ENCODE data around the gene TTF2. TPM values are rescaled to one million over a fixed set of nuclear protein-coding genes. Genes with fewer than 3 reads are reported as not detected.
"Not testable (repeated sequence)": the region's sequence is repeated elsewhere in the genome, so short reads cannot be mapped to it uniquely, and the experiment has no call there.

The TTF2 gene
- total RNA-seq, 1 experiment from 2014 or later: 25.0 TPM

GRCh38 chr1:117087686-117088085 lies 27.6 kb downstream of the TTF2 start:
- Histone ChIP-seq H3K4me3 (no peak overlapping the region), H3K36me3 (peaks cover 52% of the 10 kb centered on the region), H3K4me1 (replicated peaks) (peaks cover 6% of the 10 kb centered on the region), H3K27ac (no peak overlapping the region), H3K27me3 (replicated peaks) (no peaks in the 10 kb centered on the region), H3K9me3 (replicated peaks) (no peaks in the 10 kb centered on the region)
- DNase-seq (ENCODE audit: low read depth in 1 of 2, low spot score in 2 of 2): no peak

GRCh38 chr1:117089996-117090395 lies 29.9 kb downstream of the TTF2 start:
- Histone ChIP-seq H3K27ac (no peak overlapping the region), H3K36me3 (peaks cover 49% of the 10 kb centered on the region), H3K4me1 (replicated peaks) (peaks cover 21% of the 10 kb centered on the region), H3K27me3 (replicated peaks) (no peaks in the 10 kb centered on the region), H3K4me3 (no peak overlapping the region), H3K9me3 (replicated peaks) (no peaks in the 10 kb centered on the region)
- DNase-seq (ENCODE audit: low read depth in 1 of 2, low spot score in 2 of 2): no peak

- no peaks in the 10 kb centered on the region for H3K9me3 ChIP-seq (replicated peaks)
- no peak for DNase-seq (ENCODE audit: low read depth in 1 of 2, low spot score in 2 of 2)
- H3K4me3 ChIP-seq: no peak overlapping the region
- H3K27me3 ChIP-seq (replicated peaks): no peaks in the 10 kb centered on the region
- H3K27ac ChIP-seq: peak overlapping the region; percentile 100
- H3K36me3 ChIP-seq: peaks cover 60% of the 10 kb centered on the region
- peaks cover 29% of the 10 kb centered on the region for H3K4me1 ChIP-seq (replicated peaks)
These were observed 32.5 kb downstream of the TTF2 start for GRCh38 chr1:117092594-117092993.

GRCh38 chr1:117093091-117093534 lies 33.0 kb downstream of the TTF2 start:
- Histone ChIP-seq H3K4me3 (no peak overlapping the region), H3K9me3 (replicated peaks) (no peaks in the 10 kb centered on the region), H3K36me3 (peaks cover 65% of the 10 kb centered on the region), H3K27me3 (replicated peaks) (no peaks in the 10 kb centered on the region), H3K27ac (peak overlapping the region; percentile 100), H3K4me1 (replicated peaks) (peaks cover 30% of the 10 kb centered on the region)
- DNase-seq (ENCODE audit: low read depth in 1 of 2, low spot score in 2 of 2): peak; percentile 89 to 92

DNA sequence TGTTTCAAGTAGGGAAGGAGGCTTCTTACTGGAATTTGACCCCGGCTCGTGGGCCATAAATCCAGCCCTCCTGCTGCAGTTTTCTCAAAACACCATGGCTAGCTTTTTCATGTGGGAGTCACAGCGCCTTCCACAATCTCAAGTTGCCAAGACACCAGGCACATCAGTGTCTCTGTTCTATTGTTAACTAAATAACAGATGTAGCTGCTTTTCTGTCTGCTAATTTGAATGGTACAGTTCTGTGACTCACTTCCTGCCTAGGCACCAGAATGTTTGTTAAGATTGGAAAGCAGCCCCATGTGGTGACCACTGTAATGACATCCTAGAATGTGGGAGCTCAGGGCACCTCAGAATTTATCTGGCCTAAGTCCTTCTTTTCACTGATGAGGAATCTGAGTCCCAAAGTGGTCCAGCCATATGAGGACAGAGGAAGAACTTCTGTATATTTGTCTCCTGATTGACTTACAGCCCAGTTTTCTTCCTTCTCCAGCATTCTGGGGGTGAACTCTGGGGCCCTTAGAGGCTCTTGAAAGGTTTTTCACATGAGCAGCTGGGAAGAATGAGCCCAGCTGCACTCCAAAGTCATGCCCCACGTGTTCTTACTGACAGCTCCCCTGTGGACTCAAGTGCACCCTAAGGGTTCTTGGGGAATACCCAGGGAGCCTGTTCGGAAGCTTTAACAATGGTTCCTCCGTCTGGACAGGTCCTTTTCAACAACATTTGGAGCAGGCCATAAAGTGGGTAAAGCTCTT lies 33.9 kb downstream of the TTF2 start:
- DNase-seq (ENCODE audit: low read depth in 1 of 2, low spot score in 2 of 2): peak; percentile 72 to 79
- peaks cover 30% of the 10 kb centered on the region for H3K4me1 ChIP-seq (replicated peaks)
- peaks cover 70% of the 10 kb centered on the region for H3K36me3 ChIP-seq
- H3K4me3 ChIP-seq: no peak overlapping the region
- no peaks in the 10 kb centered on the region for H3K27me3 ChIP-seq (replicated peaks)
- no peaks in the 10 kb centered on the region for H3K9me3 ChIP-seq (replicated peaks)
- peak overlapping the region; percentile 100 for H3K27ac ChIP-seq

GRCh38 chr1:117094841-117095604 lies 34.9 kb downstream of the TTF2 start:
- Histone ChIP-seq H3K4me3 (no peak overlapping the region), H3K27ac (peak overlapping the region; percentile 100; the same call in 1 of the 2 replicates), H3K9me3 (replicated peaks) (no peaks in the 10 kb centered on the region), H3K4me1 (replicated peaks) (peaks cover 30% of the 10 kb centered on the region), H3K27me3 (replicated peaks) (no peaks in the 10 kb centered on the region), H3K36me3 (peaks cover 74% of the 10 kb centered on the region)
- no peak for DNase-seq (ENCODE audit: low read depth in 1 of 2, low spot score in 2 of 2)

DNA sequence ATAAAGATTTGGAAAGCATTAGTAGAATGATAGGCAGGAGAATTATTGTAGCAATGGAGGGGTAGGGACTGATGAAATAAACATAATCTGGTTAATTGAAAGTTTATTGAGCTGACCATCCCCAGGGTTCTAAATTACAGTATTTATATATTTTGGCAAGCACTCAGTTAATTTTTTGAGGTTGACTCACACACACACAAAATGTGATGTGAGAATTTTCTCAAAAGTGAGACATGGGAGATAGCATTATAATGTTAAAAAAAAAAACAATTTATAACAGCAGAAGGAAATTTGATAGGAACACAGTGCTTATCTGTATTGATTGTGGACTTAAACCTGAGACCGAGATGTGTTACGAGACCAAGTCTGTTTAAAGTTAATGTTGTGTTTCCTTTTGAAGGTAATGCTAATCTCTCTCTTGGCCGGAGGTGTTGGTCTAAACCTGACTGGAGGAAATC lies 36.9 kb downstream of the TTF2 start:
- H3K9me3 ChIP-seq (replicated peaks): no peaks in the 10 kb centered on the region
- DNase-seq (ENCODE audit: low read depth in 1 of 2, low spot score in 2 of 2): no peak
- H3K36me3 ChIP-seq: peaks cover 79% of the 10 kb centered on the region
- H3K27me3 ChIP-seq (replicated peaks): no peaks in the 10 kb centered on the region
- H3K4me3 ChIP-seq: no peak overlapping the region
- no peak overlapping the region for H3K27ac ChIP-seq
- peaks cover 30% of the 10 kb centered on the region for H3K4me1 ChIP-seq (replicated peaks)

DNA sequence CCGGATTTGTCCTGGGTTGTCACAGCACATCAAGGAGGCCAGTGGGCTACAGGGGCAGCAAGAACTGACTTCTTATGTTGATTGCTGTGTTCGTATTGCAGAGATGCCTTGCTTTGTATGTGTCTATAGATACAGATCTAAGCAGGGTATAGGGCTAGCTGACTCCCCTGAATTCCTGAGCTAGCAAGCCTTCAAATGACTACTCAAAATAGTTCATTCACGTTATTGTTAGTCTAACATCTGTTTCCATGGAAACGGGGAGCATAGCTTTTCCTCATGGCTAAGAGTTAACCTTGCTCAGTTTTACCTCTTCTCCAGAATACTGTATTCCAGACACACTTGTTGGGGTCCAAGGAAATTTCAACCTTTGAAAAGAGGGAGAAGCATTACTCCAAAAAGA lies 37.3 kb downstream of the TTF2 start:
- Histone ChIP-seq H3K36me3 (peaks cover 80% of the 10 kb centered on the region), H3K9me3 (replicated peaks) (no peaks in the 10 kb centered on the region), H3K27ac (no peak overlapping the region), H3K4me3 (no peak overlapping the region), H3K4me1 (replicated peaks) (peaks cover 27% of the 10 kb centered on the region), H3K27me3 (replicated peaks) (no peaks in the 10 kb centered on the region; the same call in 1 of the 2 replicates)
- no peak for DNase-seq (ENCODE audit: low read depth in 1 of 2, low spot score in 2 of 2)

GRCh38 chr1:117098287-117098890 lies 38.3 kb downstream of the TTF2 start:
- H3K27ac ChIP-seq: no peak overlapping the region
- peak in 1 of 2 experiments; percentile 23 for DNase-seq (ENCODE audit: low read depth in 1 of 2, low spot score in 2 of 2)
- no peak overlapping the region for H3K4me3 ChIP-seq
- H3K9me3 ChIP-seq (replicated peaks): no peaks in the 10 kb centered on the region
- H3K36me3 ChIP-seq: peaks cover 80% of the 10 kb centered on the region
- H3K4me1 ChIP-seq (replicated peaks): peaks cover 19% of the 10 kb centered on the region
- H3K27me3 ChIP-seq (replicated peaks): no peaks in the 10 kb centered on the region; the same call in 1 of the 2 replicates

- no peaks in the 10 kb centered on the region for H3K9me3 ChIP-seq (replicated peaks)
- H3K27me3 ChIP-seq (replicated peaks): no peaks in the 10 kb centered on the region; the same call in 1 of the 2 replicates
- DNase-seq (ENCODE audit: low read depth in 1 of 2, low spot score in 2 of 2): no peak
- peaks cover 9% of the 10 kb centered on the region for H3K4me1 ChIP-seq (replicated peaks)
- H3K27ac ChIP-seq: no peak overlapping the region
- peaks cover 74% of the 10 kb centered on the region for H3K36me3 ChIP-seq
- H3K4me3 ChIP-seq: no peak overlapping the region
These were observed 41.2 kb downstream of the TTF2 start for GRCh38 chr1:117101334-117101733.

- H3K4me3 ChIP-seq; H3K27ac ChIP-seq; DNase-seq (ENCODE audit: low read depth in 1 of 2, low spot score in 2 of 2); H3K4me1 ChIP-seq (replicated peaks); H3K9me3 ChIP-seq (replicated peaks); H3K27me3 ChIP-seq (replicated peaks): not testable (repeated sequence)
- peaks cover 76% of the 10 kb centered on the region for H3K36me3 ChIP-seq
These were observed 41.7 kb downstream of the TTF2 start for GRCh38 chr1:117101858-117102257.

DNA sequence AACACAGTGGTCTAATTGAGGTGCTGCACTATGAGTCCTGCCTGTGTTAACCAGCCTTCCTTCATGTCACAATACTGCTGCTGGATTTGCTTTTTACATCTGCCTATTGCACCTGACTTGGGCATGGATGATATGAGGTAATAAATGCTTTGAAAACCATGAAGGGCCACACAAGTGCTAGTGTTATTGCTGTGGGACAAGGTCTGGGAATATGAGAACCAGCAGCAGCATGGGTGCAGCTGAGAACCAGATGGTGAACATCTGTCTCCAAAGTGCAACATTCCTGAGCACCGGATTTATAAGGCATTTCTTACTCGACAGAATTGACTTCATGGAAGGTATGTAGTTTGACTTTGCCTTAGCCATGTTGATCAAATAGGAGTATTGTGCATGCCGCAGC lies 44.9 kb downstream of the TTF2 start:
- no peaks in the 10 kb centered on the region; the same call in 1 of the 2 replicates for H3K27me3 ChIP-seq (replicated peaks)
- no peak overlapping the region for H3K27ac ChIP-seq
- no peak for DNase-seq (ENCODE audit: low read depth in 1 of 2, low spot score in 2 of 2)
- H3K9me3 ChIP-seq (replicated peaks): 0 out of 2 replicates have a peak, but pooled peaks cover 2% of the 10 kb centered on the region
- H3K4me1 ChIP-seq (replicated peaks): no peaks in the 10 kb centered on the region; the same call in 1 of the 2 replicates
- H3K4me3 ChIP-seq: no peak overlapping the region
- peaks cover 51% of the 10 kb centered on the region for H3K36me3 ChIP-seq

- no peaks in the 10 kb centered on the region; the same call in 1 of the 2 replicates for H3K27me3 ChIP-seq (replicated peaks)
These were observed 45.6 kb downstream of the TTF2 start for GRCh38 chr1:117105722-117106121.

More at GRCh38 chr1:117105722-117106121, 45.6 kb downstream of the TTF2 start:
- DNase-seq (ENCODE audit: low read depth in 1 of 2, low spot score in 2 of 2): no peak
- peaks cover 47% of the 10 kb centered on the region for H3K36me3 ChIP-seq
- 0 out of 2 replicates have a peak, but pooled peaks cover 2% of the 10 kb centered on the region for H3K9me3 ChIP-seq (replicated peaks)
- no peak overlapping the region for H3K27ac ChIP-seq
- H3K4me3 ChIP-seq: no peak overlapping the region
- H3K4me1 ChIP-seq (replicated peaks): no peaks in the 10 kb centered on the region; the same call in 1 of the 2 replicates

All from SJSA1 (cell line).